ENCODE data around the gene DEAF1.

Gene DEAF1

DNA sequence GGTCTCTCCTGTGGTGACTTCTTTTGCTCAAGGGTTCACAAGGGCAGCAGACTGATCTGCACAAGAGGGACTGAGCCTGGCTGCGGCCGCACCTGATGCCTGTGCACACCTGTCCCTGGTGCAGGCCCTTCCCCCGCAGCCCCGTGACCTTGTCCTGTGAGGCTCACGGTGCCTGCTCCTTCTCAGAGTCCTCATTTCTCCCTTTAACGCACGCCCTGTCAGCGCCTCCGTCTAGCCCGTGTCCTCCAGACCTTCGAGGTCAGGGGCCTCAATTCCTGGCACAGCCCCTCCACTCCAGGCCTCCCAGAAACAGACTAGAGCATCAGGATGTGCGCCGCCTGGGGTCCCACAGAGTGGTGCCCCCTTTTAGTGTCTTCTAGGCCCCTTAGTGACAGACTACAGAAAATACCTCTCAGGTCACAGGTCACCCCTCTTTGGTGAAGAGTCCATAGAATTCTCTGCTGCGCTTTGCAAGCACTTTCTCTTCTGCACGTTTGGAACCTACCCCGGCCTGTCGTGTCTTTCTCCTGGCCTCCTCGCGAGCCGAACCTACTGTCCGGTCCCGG lies 59.0 kb downstream of the DEAF1 start:
- peaks cover 44% of the 10 kb centered on the region for H3K4me1 ChIP-seq (ENCODE audit: control insufficient read depth, insufficient read depth, low read depth, low read length)
- H3K9me3 ChIP-seq (ENCODE audit: control insufficient read depth, low read length), result no peaks in the 10 kb centered on the region
- no peak overlapping the region for H3K18ac ChIP-seq (ENCODE audit: low read depth in 1 of 2, low read length in 2 of 2)
- peaks cover 0 to 19% of the 10 kb centered on the region in 2 experiments for H3K36me3 ChIP-seq (ENCODE audit: control insufficient read depth in 1 of 2, insufficient read depth in 2 of 2, low read depth in 1 of 2, low read length in 2 of 2)
- peaks cover 2% of the 10 kb centered on the region for H3K79me1 ChIP-seq (replicated peaks; ENCODE audit: low read length, poor library complexity, severe bottlenecking)
- H2BK15ac ChIP-seq (ENCODE audit: low read depth, poor library complexity, severe bottlenecking), result no peak overlapping the region
- no peak overlapping the region for H2BK12ac ChIP-seq (ENCODE audit: low read length in 2 of 2)
- no peak overlapping the region for H2BK5ac ChIP-seq (ENCODE audit: low read depth, low read length, poor library complexity, severe bottlenecking)
- no peak overlapping the region for H2AK5ac ChIP-seq (ENCODE audit: low read length, severe bottlenecking)
- no peak overlapping the region for H2BK120ac ChIP-seq (ENCODE audit: low read depth, low read length)
- DNase-seq, result no peak
- no peak overlapping the region for H3K4me2 ChIP-seq (ENCODE audit: low read length, poor library complexity, severe bottlenecking)
- WGBS, result 57% methylated on average over 22 of the region's 22 CpGs
- H2AFZ ChIP-seq (ENCODE audit: low read depth, low read length), result no peak overlapping the region
- H4K91ac ChIP-seq (ENCODE audit: low read length), result peak overlapping the region; percentile 11
- no peak overlapping the region for H3K9ac ChIP-seq (ENCODE audit: low read length)
- no peak overlapping the region for H3K27ac ChIP-seq (ENCODE audit: low read length, poor library complexity, severe bottlenecking)
- no peak overlapping the region for H3K4ac ChIP-seq (ENCODE audit: low read depth in 1 of 2, low read length in 2 of 2)
- H3K23ac ChIP-seq (ENCODE audit: low read length in 2 of 2), result no peak overlapping the region
- H3K4me3 ChIP-seq (ENCODE audit: insufficient read depth in 1 of 2, low read depth in 1 of 2, low read length in 2 of 2), result no peak overlapping the region
- no peak overlapping the region for H4K8ac ChIP-seq (ENCODE audit: low read length)
- H3K27me3 ChIP-seq (ENCODE audit: control insufficient read depth in 1 of 2, insufficient read depth in 1 of 2, low read length in 2 of 2), result peaks cover 14 to 28% of the 10 kb centered on the region in 2 experiments
- no peak overlapping the region for H3K14ac ChIP-seq (ENCODE audit: low read length in 2 of 2)

DNA sequence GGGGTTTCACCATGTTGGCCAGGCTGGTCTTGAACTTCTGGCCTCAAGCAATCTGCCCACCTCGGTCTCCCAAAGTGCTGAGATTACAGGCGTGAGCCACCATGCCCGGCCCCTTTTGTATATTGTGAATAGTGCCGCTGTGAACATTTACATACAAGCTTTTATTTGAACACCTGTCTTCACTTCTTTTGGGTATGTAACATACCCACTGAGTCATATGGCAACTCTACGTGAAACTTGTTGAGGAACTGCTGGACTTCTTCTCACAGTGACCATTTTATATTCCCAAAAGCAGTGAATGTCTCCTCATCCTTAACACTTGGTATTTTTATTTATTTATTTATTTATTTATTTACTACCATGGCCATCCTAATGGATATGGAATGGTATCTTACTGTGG lies 64.2 kb downstream of the DEAF1 start:
- Histone ChIP-seq H3K9me3 (ENCODE audit: control insufficient read depth, low read length) (no peaks in the 10 kb centered on the region), H3K9ac (ENCODE audit: low read length) (no peak overlapping the region), H2BK120ac (ENCODE audit: low read depth, low read length) (no peak overlapping the region), H3K36me3 (ENCODE audit: control insufficient read depth in 1 of 2, insufficient read depth in 2 of 2, low read depth in 1 of 2, low read length in 2 of 2) (peaks cover 0 to 9% of the 10 kb centered on the region in 2 experiments), H3K18ac (ENCODE audit: low read depth in 1 of 2, low read length in 2 of 2) (no peak overlapping the region), H3K27me3 (ENCODE audit: control insufficient read depth in 1 of 2, insufficient read depth in 1 of 2, low read length in 2 of 2) (peaks cover 8 to 16% of the 10 kb centered on the region in 2 experiments), H2BK15ac (ENCODE audit: low read depth, poor library complexity, severe bottlenecking) (no peak overlapping the region), H2AFZ (ENCODE audit: low read depth, low read length) (no peak overlapping the region), H3K27ac (ENCODE audit: low read length, poor library complexity, severe bottlenecking) (no peak overlapping the region), H3K14ac (ENCODE audit: low read length in 2 of 2) (no peak overlapping the region), H3K4me2 (ENCODE audit: low read length, poor library complexity, severe bottlenecking) (no peak overlapping the region), H3K4me1 (ENCODE audit: control insufficient read depth, insufficient read depth, low read depth, low read length) (peaks cover 16% of the 10 kb centered on the region), H2BK5ac (ENCODE audit: low read depth, low read length, poor library complexity, severe bottlenecking) (no peak overlapping the region), H3K4me3 (ENCODE audit: insufficient read depth in 1 of 2, low read depth in 1 of 2, low read length in 2 of 2) (no peak overlapping the region), H2AK5ac (ENCODE audit: low read length, severe bottlenecking) (no peak overlapping the region), H3K23ac (ENCODE audit: low read length in 2 of 2) (no peak overlapping the region), H4K91ac (ENCODE audit: low read length) (no peak overlapping the region), H4K8ac (ENCODE audit: low read length) (no peak overlapping the region), H2BK12ac (ENCODE audit: low read length in 2 of 2) (no peak overlapping the region), H3K4ac (ENCODE audit: low read depth in 1 of 2, low read length in 2 of 2) (no peak overlapping the region), H3K79me1 (replicated peaks; ENCODE audit: low read length, poor library complexity, severe bottlenecking) (no peaks in the 10 kb centered on the region)
- 95% methylated on average over 5 of the region's 5 CpGs for WGBS
- DNase-seq, result no peak

DNA sequence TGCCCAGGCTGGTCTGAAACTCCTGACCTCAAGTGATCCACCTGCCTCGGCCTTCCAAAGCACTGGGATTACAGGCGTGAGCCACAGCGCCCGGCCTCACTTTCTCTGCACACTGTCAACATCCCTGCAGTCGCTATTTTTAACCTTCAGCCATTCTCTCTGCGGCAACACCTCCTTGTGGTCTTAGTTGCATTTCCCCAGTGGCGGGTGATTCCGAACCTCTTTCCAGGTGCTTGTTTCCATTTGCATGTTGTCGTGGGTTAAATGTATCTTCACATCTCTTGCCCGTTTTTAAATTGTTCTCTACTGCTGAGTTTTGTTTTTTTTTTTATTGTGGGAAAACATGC lies 65.8 kb downstream of the DEAF1 start:
- Histone ChIP-seq H3K18ac (ENCODE audit: low read depth in 1 of 2, low read length in 2 of 2) (no peak overlapping the region), H2AK5ac (ENCODE audit: low read length, severe bottlenecking) (no peak overlapping the region), H2BK120ac (ENCODE audit: low read depth, low read length) (no peak overlapping the region), H3K36me3 (ENCODE audit: control insufficient read depth in 1 of 2, insufficient read depth in 2 of 2, low read depth in 1 of 2, low read length in 2 of 2) (peaks cover 0 to 22% of the 10 kb centered on the region in 2 experiments), H2BK12ac (ENCODE audit: low read length in 2 of 2) (no peak overlapping the region), H3K23ac (ENCODE audit: low read length in 2 of 2) (no peak overlapping the region), H3K9ac (ENCODE audit: low read length) (no peak overlapping the region), H4K8ac (ENCODE audit: low read length) (no peak overlapping the region), H2AFZ (ENCODE audit: low read depth, low read length) (no peak overlapping the region), H3K4me2 (ENCODE audit: low read length, poor library complexity, severe bottlenecking) (no peak overlapping the region), H3K4ac (ENCODE audit: low read depth in 1 of 2, low read length in 2 of 2) (no peak overlapping the region), H2BK15ac (ENCODE audit: low read depth, poor library complexity, severe bottlenecking) (no peak overlapping the region), H2BK5ac (ENCODE audit: low read depth, low read length, poor library complexity, severe bottlenecking) (no peak overlapping the region), H4K91ac (ENCODE audit: low read length) (no peak overlapping the region), H3K27me3 (ENCODE audit: control insufficient read depth in 1 of 2, insufficient read depth in 1 of 2, low read length in 2 of 2) (peaks cover 18% of the 10 kb centered on the region in 2 experiments), H3K79me1 (replicated peaks; ENCODE audit: low read length, poor library complexity, severe bottlenecking) (peaks cover under 1% of the 10 kb centered on the region), H3K4me3 (ENCODE audit: insufficient read depth in 1 of 2, low read depth in 1 of 2, low read length in 2 of 2) (no peak overlapping the region), H3K4me1 (ENCODE audit: control insufficient read depth, insufficient read depth, low read depth, low read length) (peaks cover 20% of the 10 kb centered on the region), H3K9me3 (ENCODE audit: control insufficient read depth, low read length) (no peaks in the 10 kb centered on the region), H3K27ac (ENCODE audit: low read length, poor library complexity, severe bottlenecking) (no peak overlapping the region), H3K14ac (ENCODE audit: low read length in 2 of 2) (no peak overlapping the region)
- DNase-seq, result no peak
- 84% methylated on average over 8 of the region's 10 CpGs for WGBS

DNA sequence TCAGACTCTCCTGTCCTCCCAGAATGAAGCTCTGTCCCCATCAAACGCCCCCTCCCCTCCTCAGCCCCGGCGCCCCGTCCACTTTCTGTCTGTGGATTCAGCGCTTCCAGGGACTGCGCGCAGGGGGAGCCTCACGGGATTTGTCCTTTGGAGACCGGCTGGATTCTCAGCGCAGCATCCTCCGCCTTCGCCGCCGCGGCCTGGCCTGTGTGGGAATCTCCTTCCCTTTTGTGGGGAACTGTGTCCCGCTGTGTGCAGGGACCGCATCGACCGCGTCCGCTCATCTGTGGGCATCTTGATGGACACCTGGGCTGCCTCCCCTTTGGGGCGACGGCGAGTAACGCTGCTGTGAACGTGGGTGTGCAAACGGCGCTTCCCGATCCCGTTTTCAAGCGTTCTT lies 67.0 kb downstream of the DEAF1 start:
- Histone ChIP-seq H3K18ac (ENCODE audit: low read depth in 1 of 2, low read length in 2 of 2) (no peak overlapping the region), H3K4me1 (ENCODE audit: control insufficient read depth, insufficient read depth, low read depth, low read length) (peaks cover 23% of the 10 kb centered on the region), H4K91ac (ENCODE audit: low read length) (peak overlapping the region; percentile 25), H2BK5ac (ENCODE audit: low read depth, low read length, poor library complexity, severe bottlenecking) (no peak overlapping the region), H3K14ac (ENCODE audit: low read length in 2 of 2) (no peak overlapping the region), H3K27ac (ENCODE audit: low read length, poor library complexity, severe bottlenecking) (no peak overlapping the region), H2BK15ac (ENCODE audit: low read depth, poor library complexity, severe bottlenecking) (no peak overlapping the region), H3K4me3 (ENCODE audit: insufficient read depth in 1 of 2, low read depth in 1 of 2, low read length in 2 of 2) (no peak overlapping the region), H3K9me3 (ENCODE audit: control insufficient read depth, low read length) (no peaks in the 10 kb centered on the region), H2BK12ac (ENCODE audit: low read length in 2 of 2) (no peak overlapping the region), H2BK120ac (ENCODE audit: low read depth, low read length) (no peak overlapping the region), H3K27me3 (ENCODE audit: control insufficient read depth in 1 of 2, insufficient read depth in 1 of 2, low read length in 2 of 2) (peaks cover 18% of the 10 kb centered on the region in 2 experiments), H2AK5ac (ENCODE audit: low read length, severe bottlenecking) (peak overlapping the region; percentile 56), H2AFZ (ENCODE audit: low read depth, low read length) (no peak overlapping the region), H3K9ac (ENCODE audit: low read length) (no peak overlapping the region), H4K8ac (ENCODE audit: low read length) (no peak overlapping the region), H3K79me1 (replicated peaks; ENCODE audit: low read length, poor library complexity, severe bottlenecking) (peaks cover 2% of the 10 kb centered on the region), H3K36me3 (ENCODE audit: control insufficient read depth in 1 of 2, insufficient read depth in 2 of 2, low read depth in 1 of 2, low read length in 2 of 2) (peaks cover 0 to 32% of the 10 kb centered on the region in 2 experiments), H3K4me2 (ENCODE audit: low read length, poor library complexity, severe bottlenecking) (no peak overlapping the region), H3K23ac (ENCODE audit: low read length in 2 of 2) (no peak overlapping the region), H3K4ac (ENCODE audit: low read depth in 1 of 2, low read length in 2 of 2) (no peak overlapping the region)
- 92% methylated on average over 31 of the region's 31 CpGs for WGBS
- no peak for DNase-seq
